Muscle of arm (tissue), 12 donors: ENCODE measurements around the gene INPP5B. TPM values are rescaled to one million over a fixed set of nuclear protein-coding genes. Genes with fewer than 3 reads are reported as not detected.
A peak's percentile ranks its signal among the peaks of the same experiment; 100 is the strongest.

Experiments used
- DNase-seq: peaks from one replicate; pipeline ENCODE4 v3.0.0-alpha.2; 2013
- polyA plus RNA-seq, 12 donors: library from polyadenylated mRNA; unstranded; fragments of 120-200 nt; gene quantifications; one replicate each; pipeline ENCODE4 v1.2.1, GENCODE V29; 2013; ENCODE audit not compliant: insufficient read length in 12 of 12

The INPP5B gene
- polyA plus RNA-seq, 12 donors: 3.5 to 16.5 (median 10.2) TPM; not detected in 1

GRCh38 chr1:37840711-37841110 is 106.1 kb downstream of the INPP5B start:
- no peak for DNase-seq

DNA sequence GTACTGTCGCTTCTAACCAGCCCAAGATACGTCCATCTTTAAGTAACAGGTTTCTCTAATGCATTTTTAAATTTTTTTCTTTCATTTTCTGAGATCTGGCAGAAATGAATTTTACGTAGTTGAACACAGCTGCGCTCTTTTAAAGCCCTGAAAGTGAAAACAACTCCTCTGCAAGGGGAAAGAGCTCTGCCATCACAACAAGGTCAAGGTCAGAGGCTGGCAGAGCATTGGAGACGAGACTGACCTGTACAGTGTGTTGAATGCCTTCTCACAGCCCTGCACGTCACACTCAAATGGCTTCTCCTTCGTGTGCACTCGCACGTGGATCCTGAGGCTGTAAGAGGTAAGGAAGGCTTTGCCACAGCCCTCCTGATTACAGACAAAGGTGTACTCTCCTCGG is 107.2 kb downstream of the INPP5B start:
- DNase-seq: no peak

GRCh38 chr1:37836788-37837187 is 110.1 kb downstream of the INPP5B start:
- DNase-seq: no peak

- DNase-seq: no peak
Measured at GRCh38 chr1:37831809-37832208, 115.0 kb downstream of the INPP5B start.

DNA sequence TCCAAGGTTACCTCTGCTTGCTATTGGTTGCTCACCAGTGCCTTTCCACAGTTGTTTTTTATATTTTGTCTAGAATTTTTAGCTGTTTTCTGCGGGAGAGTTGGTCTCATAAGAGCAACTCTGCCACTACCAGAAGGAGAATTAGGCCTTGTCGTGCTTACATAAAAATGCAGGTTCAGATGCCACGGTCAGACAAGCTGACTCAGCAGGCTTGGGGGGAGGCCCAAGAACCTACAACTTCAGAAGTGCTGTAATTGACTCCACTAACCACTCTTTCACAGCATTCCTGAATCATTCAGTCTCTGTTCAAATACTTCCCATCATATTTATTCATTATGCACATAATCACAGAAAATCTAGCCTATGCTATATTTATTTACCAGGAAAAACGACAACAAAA is 115.7 kb downstream of the INPP5B start:
- no peak for DNase-seq

DNA sequence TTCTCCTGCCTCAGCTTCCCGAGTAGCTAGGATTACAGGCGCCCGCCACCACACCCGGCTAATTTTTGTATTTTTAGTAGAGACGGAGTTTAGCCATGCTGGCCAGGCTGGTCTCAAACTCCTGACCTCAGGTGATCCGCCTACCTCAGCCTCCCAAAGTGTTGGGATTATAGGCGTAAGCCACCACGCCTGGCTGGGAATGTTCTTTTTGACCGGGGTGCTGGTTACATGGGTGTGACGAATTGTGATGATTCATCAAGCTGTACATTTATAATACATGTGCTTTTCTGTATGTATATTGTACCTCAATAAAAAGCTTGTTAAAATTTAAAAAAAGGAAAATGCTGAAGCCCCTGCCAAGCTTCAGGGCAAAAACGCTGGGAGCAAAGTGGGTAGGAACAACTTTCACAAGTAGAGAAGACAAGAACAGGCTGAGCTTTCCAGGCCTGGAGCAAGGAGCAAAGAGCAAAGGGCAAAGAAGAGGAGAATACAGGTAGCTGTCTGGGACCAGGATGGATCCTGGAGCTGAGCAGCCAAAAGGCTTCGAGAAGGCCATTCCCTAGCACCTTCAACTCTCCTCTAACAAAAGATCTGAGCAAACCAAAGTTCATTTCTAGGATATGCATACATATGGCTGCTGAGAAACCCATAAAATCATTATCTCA is 118.3 kb downstream of the INPP5B start:
- no peak for DNase-seq

- DNase-seq: no peak
Measured at GRCh38 chr1:37825506-37825905, 121.3 kb downstream of the INPP5B start.

- no peak for DNase-seq
Measured at GRCh38 chr1:37824001-37824400, 122.9 kb downstream of the INPP5B start.

DNA sequence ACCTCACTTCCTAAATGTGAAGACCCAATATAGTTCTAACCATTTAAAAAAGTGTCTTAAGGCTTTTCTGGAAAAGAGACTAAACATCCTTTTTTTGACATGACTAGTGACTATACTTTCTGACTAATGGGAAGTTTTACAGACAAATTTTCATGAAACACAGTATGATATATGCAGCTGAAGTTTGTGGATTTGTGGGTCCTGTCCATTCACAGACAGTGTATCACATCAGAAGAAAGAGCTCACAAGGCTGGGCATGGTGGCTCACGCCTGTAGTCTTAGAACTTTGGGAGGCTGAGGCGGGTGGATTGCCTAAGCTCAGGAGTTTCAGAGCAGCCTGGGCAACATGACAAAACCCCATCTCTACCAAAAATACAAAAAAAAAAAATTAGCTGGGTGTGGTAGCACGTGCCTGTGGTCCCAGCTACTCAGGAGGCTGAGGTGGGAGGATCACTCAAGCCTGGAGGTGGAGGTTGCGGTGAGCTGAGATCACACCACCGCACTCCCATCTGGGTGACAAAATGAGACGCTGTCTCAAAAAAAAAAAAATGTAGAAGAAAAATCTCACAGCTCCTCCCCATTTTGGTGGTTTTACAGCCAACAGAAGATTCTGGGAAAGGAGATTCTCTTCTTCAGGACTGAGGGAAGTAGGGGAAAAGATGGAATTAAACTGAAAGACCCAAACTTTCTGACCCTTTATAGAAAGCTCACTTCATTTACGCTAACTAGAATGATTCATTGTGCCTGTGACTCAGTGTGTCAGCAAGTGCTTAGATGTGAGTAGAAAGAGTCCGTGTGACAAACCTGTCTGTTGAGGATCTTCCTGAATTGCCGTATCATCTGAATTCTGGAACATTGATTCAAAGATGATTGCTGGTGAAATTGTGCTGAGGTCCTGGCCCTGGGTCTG is 123.7 kb downstream of the INPP5B start:
- DNase-seq: no peak

- DNase-seq: no peak
Measured at GRCh38 chr1:37821481-37821880, 125.4 kb downstream of the INPP5B start.

GRCh38 chr1:37817481-37817880 is 129.4 kb downstream of the INPP5B start:
- DNase-seq: no peak

DNA sequence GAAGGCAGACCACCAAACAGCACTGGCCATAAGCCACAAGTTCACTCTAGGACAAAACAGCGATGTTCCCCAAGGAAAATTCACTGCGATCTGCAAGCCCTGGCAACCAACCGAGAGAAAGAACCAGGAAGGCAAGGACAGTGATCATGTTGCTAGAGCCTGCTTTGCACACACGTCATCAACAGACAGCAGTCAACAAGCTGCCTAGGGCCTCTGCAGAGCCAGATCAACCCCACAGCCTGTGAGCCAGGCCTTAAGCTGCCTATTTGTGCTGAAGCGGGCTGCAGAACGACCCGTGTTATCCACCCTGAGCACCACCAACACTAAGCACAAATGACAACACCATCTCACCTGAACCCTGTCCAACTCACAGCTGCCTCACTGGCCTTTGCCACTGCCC is 132.6 kb downstream of the INPP5B start:
- DNase-seq: peak; percentile 21

GRCh38 chr1:37813529-37814145 is 133.2 kb downstream of the INPP5B start:
- peak; percentile 34 for DNase-seq

GRCh38 chr1:37811027-37811655 is 135.7 kb downstream of the INPP5B start:
- DNase-seq: peak; percentile 62

Other genes starting within 250 kb of the INPP5B start
- gene EPHA10, start 181.9 kb downstream of the INPP5B start, polyA plus RNA-seq: under 1 TPM in 6 of 12 donors, not detected in 6; 0.04 to 0.24 (median 0.11) TPM
- gene MANEAL, start 153.2 kb downstream of the INPP5B start, polyA plus RNA-seq: 1 to 10 TPM in 10 of 12 donors, not detected in 2; 2.1 to 6.1 (median 3.0) TPM
- 10 to 100 TPM in 11 of 12 donors, not detected in 1; 21.3 to 67.5 (median 31.9) TPM for gene C1orf122, start 139.3 kb downstream of the INPP5B start, polyA plus RNA-seq
- gene YRDC, start 138.8 kb downstream of the INPP5B start, polyA plus RNA-seq: 10 to 100 TPM in 2 of 12 donors, 1 to 10 TPM in 9, not detected in 1; 5.3 to 11.9 (median 7.3) TPM
- gene MTF1, start 87.5 kb downstream of the INPP5B start, polyA plus RNA-seq: 10 to 100 TPM in 2 of 12 donors, 1 to 10 TPM in 9, not detected in 1; 5.3 to 12.8 (median 6.8) TPM
- gene SF3A3, start 43.0 kb upstream of the INPP5B start, polyA plus RNA-seq: 10 to 100 TPM in 11 of 12 donors, not detected in 1; 32.6 to 95.5 (median 60.7) TPM
- 100 to 1,000 TPM in 6 of 12 donors, 10 to 100 TPM in 5, not detected in 1; 66.7 to 236 (median 115) TPM for gene FHL3, start 58.5 kb upstream of the INPP5B start, polyA plus RNA-seq
- gene UTP11, start 65.7 kb upstream of the INPP5B start, polyA plus RNA-seq: 100 to 1,000 TPM in 8 of 12 donors, 10 to 100 TPM in 3, not detected in 1; 80.5 to 128 (median 105) TPM
- 1 to 10 TPM in 3 of 12 donors, under 1 TPM in 7, not detected in 2; 0.31 to 3.3 (median 0.72) TPM for gene POU3F1, start 99.7 kb upstream of the INPP5B start, polyA plus RNA-seq